SK-N-SH (cell line): ENCODE results near the gene CHCHD3. TPM values are rescaled to one million over a fixed set of nuclear protein-coding genes. Genes with fewer than 3 reads are reported as not detected.

Experiments
- CTCF ChIA-PET: fragments of 300-600, 350-600 bp; formaldehyde crosslinking; extraction: SDS; loops from one replicate; lab custom pipeline; 2021; lab: Yijun Ruan, JAX
- POLR2A ChIA-PET: fragments of 350-600 bp; sonication (Branson Sonifier 250); formaldehyde crosslinking; extraction: SDS; loops from one replicate; lab custom pipeline; 2020; ENCODE audit warnings: antibody characterized with exemption, inconsistent platforms; lab: Yijun Ruan, JAX
- DNase-seq: peaks from one replicate; pipeline ENCODE4 v3.0.0; 2012
- H2AFZ ChIP-seq: fragments of 200-600 bp; sonication (generic); 2 replicates; pipeline ENCODE4 v1.8.1; 2016; ENCODE audit warnings: antibody characterized with exemption, mild to moderate bottlenecking, low read depth
- H3F3A ChIP-seq: fragments of 200-600 bp; sonication (generic); replicated peaks from 2 replicates; pipeline ENCODE3; 2016; ENCODE audit warnings: antibody characterized with exemption, mild to moderate bottlenecking; ENCODE audit not compliant: insufficient read depth
- H3K27ac ChIP-seq, 2 experiments: fragments of 200-500 bp in 1 of 2; fragments of 200-600 bp in 1 of 2; sonication (Bioruptor generic) in 1 of 2; sonication (generic), shearing (Covaris generic) in 1 of 2; 2 replicates each; pipeline versions ENCODE4 v1.5.1 to v1.6.1; 2014 to 2016; ENCODE audit warnings: low read depth in 2 of 2, inconsistent platforms in 1 of 2, low read length in 1 of 2, mild to moderate bottlenecking in 1 of 2, mixed read lengths in 1 of 2
- H3K27me3 ChIP-seq: fragments of 200-600 bp; sonication (generic), shearing (Covaris generic); 2 replicates; pipeline ENCODE4 v1.6.1; 2016; ENCODE audit warnings: mixed run types; ENCODE audit not compliant: insufficient read depth
- H3K36me3 ChIP-seq, 2 experiments: fragments of 200-500 bp in 1 of 2; fragments of 200-600 bp in 1 of 2; sonication (Bioruptor generic) in 1 of 2; sonication (generic) in 1 of 2; replicated peaks in 1 of 2; 2 replicates each; pipeline versions ENCODE3 to v1.5.1; 2014 to 2016; ENCODE audit warnings: low read length in 1 of 2, mild to moderate bottlenecking in 1 of 2; ENCODE audit not compliant: insufficient read depth in 2 of 2, control insufficient read depth in 1 of 2
- H3K4me1 ChIP-seq, 2 experiments: fragments of 200-500 bp in 1 of 2; fragments of 200-600 bp in 1 of 2; sonication (Bioruptor generic) in 1 of 2; sonication (generic), shearing (Covaris generic) in 1 of 2; 2 replicates each; pipeline versions ENCODE4 v1.5.1 to v1.6.1; 2014 to 2016; ENCODE audit warnings: low read depth in 1 of 2, low read length in 1 of 2, mixed run types in 1 of 2; ENCODE audit not compliant: insufficient read depth in 2 of 2, control insufficient read depth in 1 of 2
- H3K4me2 ChIP-seq: fragments of 200-600 bp; sonication (generic), shearing (Covaris generic); 2 replicates; pipeline ENCODE4 v1.6.1; 2017; ENCODE audit warnings: mixed run types
- H3K4me3 ChIP-seq, 2 experiments: fragments of 200-500 bp in 1 of 2; fragments of 200-600 bp in 1 of 2; sonication (Bioruptor generic) in 1 of 2; sonication (generic), shearing (Covaris generic) in 1 of 2; 2 replicates each; pipeline versions ENCODE4 v1.5.1 to v1.8.1; 2014 to 2016; ENCODE audit warnings: low read depth in 2 of 2, inconsistent platforms in 1 of 2, low read length in 1 of 2, mild to moderate bottlenecking in 1 of 2, mixed read lengths in 1 of 2, moderate library complexity in 1 of 2
- H3K79me2 ChIP-seq: fragments of 200-600 bp; sonication (generic); 2 replicates; pipeline ENCODE4 v1.8.1; 2017; ENCODE audit warnings: mild to moderate bottlenecking; ENCODE audit not compliant: insufficient read depth
- H3K9ac ChIP-seq: fragments of 200-600 bp; sonication (generic); 2 replicates; pipeline ENCODE4 v1.6.1; 2017; ENCODE audit warnings: mixed run types
- H3K9me2 ChIP-seq: fragments of 200-600 bp; sonication (generic); 2 replicates; pipeline ENCODE4 v1.6.1; 2017; ENCODE audit warnings: mixed run types
- H3K9me3 ChIP-seq: fragments of 200-600 bp; sonication (generic); 2 replicates; pipeline ENCODE4 v1.6.1; 2017; ENCODE audit warnings: mixed run types, mild to moderate bottlenecking, moderate library complexity
- H4K20me1 ChIP-seq: fragments of 200-600 bp; sonication (generic); 2 replicates; pipeline ENCODE4 v1.6.1; 2017; ENCODE audit warnings: mild to moderate bottlenecking, mixed run types; ENCODE audit not compliant: insufficient read depth
- CHD2 ChIP-seq: fragments of 150-350 bp; IDR thresholded peaks from 2 replicates; pipeline ENCODE4 v1.6.1; 2018; ENCODE audit warnings: low read length; ENCODE audit not compliant: partially characterized antibody
- EP300 ChIP-seq, 2 experiments: IDR thresholded peaks; 2 replicates each; pipeline versions ENCODE4 v1.4.0 to v1.6.1; 2012; ENCODE audit warnings: borderline replicate concordance in 1 of 2, low read depth in 1 of 2, low read length in 1 of 2
- EZH2phosphoT487 ChIP-seq: fragments of 200-600 bp; sonication (generic); IDR thresholded peaks from 2 replicates; pipeline ENCODE4 v1.6.1; 2017; ENCODE audit warnings: low read depth, mixed run types, mild to moderate bottlenecking, antibody characterized with exemption, moderate library complexity, borderline replicate concordance
- GABPA ChIP-seq: IDR thresholded peaks from 2 replicates; pipeline ENCODE4 v1.4.0; 2012; ENCODE audit warnings: low read depth, mild to moderate bottlenecking
- RCOR1 ChIP-seq: fragments of 150-350 bp; IDR thresholded peaks from 2 replicates; pipeline ENCODE4 v1.6.1; 2017; ENCODE audit warnings: antibody characterized with exemption, low read length
- RXRA ChIP-seq: IDR thresholded peaks from 2 replicates; pipeline ENCODE4 v1.4.0; 2012; ENCODE audit warnings: low read depth, mild to moderate bottlenecking, borderline replicate concordance
- SIN3A ChIP-seq: IDR thresholded peaks from 2 replicates; pipeline ENCODE4 v1.6.1; 2012; ENCODE audit warnings: low read depth, mild to moderate bottlenecking, low read length, moderate library complexity, borderline replicate concordance
- TAF1 ChIP-seq: IDR thresholded peaks from 2 replicates; pipeline ENCODE4 v1.6.1; 2012; ENCODE audit warnings: low read depth, mild to moderate bottlenecking, low read length, moderate library complexity, borderline replicate concordance
- TEAD4 ChIP-seq: IDR thresholded peaks from 2 replicates; pipeline ENCODE4 v1.4.0; 2012; ENCODE audit warnings: mild to moderate bottlenecking, borderline replicate concordance; ENCODE audit not compliant: insufficient read depth
- YY1 ChIP-seq: IDR thresholded peaks from 2 replicates; pipeline ENCODE4 v1.4.0; 2012; ENCODE audit warnings: low read depth, mild to moderate bottlenecking
- WGBS: methylation state at CpG from one replicate; pipeline ENCODE4 v1.1.6; 2017; ENCODE audit warnings: low lambda C conversion rate; 5-methylcytosine and 5-hydroxymethylcytosine counted together
- polyA plus RNA-seq, 3 experiments: library from polyadenylated mRNA; depleted of rRNA; stranded (reverse); fragments of >200 nt; gene quantifications; 2 replicates each; pipeline ENCODE4 v1.2.3, GENCODE V29; 2012
- TF ChIP-seq, protein P1 (sequence below): fragments of 200-600 bp; sonication (generic); IDR thresholded peaks from 2 replicates; pipeline ENCODE4 v1.6.1; 2017; ENCODE audit warnings: antibody characterized with exemption, mild to moderate bottlenecking, moderate library complexity

Gene CHCHD3
- polyA plus RNA-seq, 1 of the 3 experiments (the other 2 are of a cell fraction), result 97.1 TPM

- Histone ChIP-seq H3K9me3 (no peaks in the 10 kb centered on the region), H3K36me3 (peaks cover 23 to 32% of the 10 kb centered on the region in 2 experiments), H2AFZ (no peak overlapping the region), H3K27ac (no peak overlapping the region), H3K9ac (no peak overlapping the region), H3K4me1 (peaks cover 0 to 10% of the 10 kb centered on the region in 2 experiments; a peak in 1 of 4 replicates), H3K27me3 (no peaks in the 10 kb centered on the region), H4K20me1 (peaks cover 8% of the 10 kb centered on the region), H3K4me3 (no peak overlapping the region), H3K4me2 (no peak overlapping the region), H3F3A (no peaks in the 10 kb centered on the region), H3K79me2 (peaks cover 43% of the 10 kb centered on the region; the same call in 1 of the 2 replicates), H3K9me2 (no peaks in the 10 kb centered on the region)
- ChIA-PET POLR2A (no interaction called here), CTCF (interaction anchor here (0.9 to 1.1 kb wide), 2 partner anchors 9 to 19 kb away, joined by 3 to 4 read pairs; no protein-coding TSS in a partner anchor)
- TF ChIP-seq YY1, result no peak
- no peak for TF ChIP-seq EZH2phosphoT487
- TF ChIP-seq TAF1, result no peak
- WGBS, result 90% methylated on average over 1 of the region's 1 CpG
- no peak for DNase-seq
Observed at GRCh38 chr7:132972745-132973144, 109.1 kb downstream of the CHCHD3 start.

GRCh38 chr7:132970257-132970656 lies 111.6 kb downstream of the CHCHD3 start:
- H3F3A ChIP-seq, result peaks cover 4% of the 10 kb centered on the region
- no peaks in the 10 kb centered on the region for H3K9me2 ChIP-seq
- peaks cover 30% of the 10 kb centered on the region; the same call in 1 of the 2 replicates for H3K79me2 ChIP-seq
- no peaks in the 10 kb centered on the region for H3K9me3 ChIP-seq
- H4K20me1 ChIP-seq, result 0 out of 2 replicates have a peak, but pooled peaks cover 5% of the 10 kb centered on the region
- peaks cover 23 to 32% of the 10 kb centered on the region in 2 experiments for H3K36me3 ChIP-seq
- H3K9ac ChIP-seq, result no peak overlapping the region
- no peak overlapping the region for H2AFZ ChIP-seq
- H3K4me2 ChIP-seq, result no peak overlapping the region
- CTCF ChIA-PET, result no interaction called here
- DNase-seq, result no peak
- H3K27me3 ChIP-seq, result no peaks in the 10 kb centered on the region
- H3K4me1 ChIP-seq, result peaks cover 7 to 16% of the 10 kb centered on the region in 2 experiments; a peak in 2 of 4 replicates
- POLR2A ChIA-PET, result no interaction called here
- WGBS, result 94% methylated on average over 1 of the region's 1 CpG
- no peak overlapping the region for H3K4me3 ChIP-seq
- no peak for TF ChIP-seq RCOR1
- no peak for TF ChIP-seq EP300 (IDR thresholded peaks at IDR 0.05; ENCODE audit: borderline replicate concordance in 1 of 2, low read depth in 1 of 2, low read length in 1 of 2)
- no peak for TF ChIP-seq RXRA
- no peak for TF ChIP-seq CHD2
- no peak for TF ChIP-seq GABPA
- TF ChIP-seq TEAD4, result no peak
- TF ChIP-seq, protein P1, sequence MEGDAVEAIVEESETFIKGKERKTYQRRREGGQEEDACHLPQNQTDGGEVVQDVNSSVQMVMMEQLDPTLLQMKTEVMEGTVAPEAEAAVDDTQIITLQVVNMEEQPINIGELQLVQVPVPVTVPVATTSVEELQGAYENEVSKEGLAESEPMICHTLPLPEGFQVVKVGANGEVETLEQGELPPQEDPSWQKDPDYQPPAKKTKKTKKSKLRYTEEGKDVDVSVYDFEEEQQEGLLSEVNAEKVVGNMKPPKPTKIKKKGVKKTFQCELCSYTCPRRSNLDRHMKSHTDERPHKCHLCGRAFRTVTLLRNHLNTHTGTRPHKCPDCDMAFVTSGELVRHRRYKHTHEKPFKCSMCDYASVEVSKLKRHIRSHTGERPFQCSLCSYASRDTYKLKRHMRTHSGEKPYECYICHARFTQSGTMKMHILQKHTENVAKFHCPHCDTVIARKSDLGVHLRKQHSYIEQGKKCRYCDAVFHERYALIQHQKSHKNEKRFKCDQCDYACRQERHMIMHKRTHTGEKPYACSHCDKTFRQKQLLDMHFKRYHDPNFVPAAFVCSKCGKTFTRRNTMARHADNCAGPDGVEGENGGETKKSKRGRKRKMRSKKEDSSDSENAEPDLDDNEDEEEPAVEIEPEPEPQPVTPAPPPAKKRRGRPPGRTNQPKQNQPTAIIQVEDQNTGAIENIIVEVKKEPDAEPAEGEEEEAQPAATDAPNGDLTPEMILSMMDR, result no peak
- TF ChIP-seq SIN3A, result no peak
- no peak overlapping the region for H3K27ac ChIP-seq
